IMR-90 (cell line): ENCODE measurements around the gene ZSCAN32. TPM values are rescaled to one million over a fixed set of nuclear protein-coding genes. Genes with fewer than 3 reads are reported as not detected.

Source experiments
- ATAC-seq: fragments of 200-7000 bp; cut with Tn5 transposase; 2 replicates; pipeline ENCODE4 v1.9.1; 2020; ENCODE audit warnings: low read depth, mild to moderate bottlenecking, moderate library complexity
- BruUV-seq: library from RNA; stranded (reverse); fragments of 400-500 nt; replicated peaks from 2 replicates; lab custom pipeline; 2021; lab: Mats Ljungman, UMichigan
- CTCF ChIA-PET: fragments of 300-600 bp; formaldehyde crosslinking; extraction: SDS; loops from one replicate; lab custom pipeline; 2021; ENCODE audit warnings: antibody characterized with exemption; lab: Yijun Ruan, JAX
- POLR2A ChIA-PET: fragments of 300-600 bp; sonication (Branson Sonifier 250); formaldehyde crosslinking; loops from one replicate; lab custom pipeline; 2022; ENCODE audit warnings: antibody characterized with exemption; ENCODE audit not compliant: unreplicated experiment; lab: Charles Lee
- DNase-seq: peaks from one replicate; pipeline ENCODE4 v3.0.0; 2013
- H2AFZ ChIP-seq: replicated peaks from 2 replicates; pipeline ENCODE3; 2013; ENCODE audit warnings: low read length, mild to moderate bottlenecking; ENCODE audit not compliant: poor library complexity
- H2AK5ac ChIP-seq: 2 replicates; pipeline ENCODE4 v1.6.1; 2013; ENCODE audit warnings: low read depth, low read length, inconsistent platforms
- H2AK9ac ChIP-seq: replicated peaks from 2 replicates; pipeline ENCODE3; 2013; ENCODE audit warnings: mild to moderate bottlenecking, low read depth, low read length, moderate library complexity; ENCODE audit not compliant: poor library complexity
- H2BK120ac ChIP-seq: 2 replicates; pipeline ENCODE4 v1.6.1; 2013; ENCODE audit warnings: low read depth, low read length, inconsistent platforms
- H2BK15ac ChIP-seq: 3 replicates; pipeline ENCODE4 v1.6.1; 2013; ENCODE audit warnings: low read depth, low read length, inconsistent platforms
- H2BK20ac ChIP-seq: 2 replicates; pipeline ENCODE4 v1.6.1; 2013; ENCODE audit warnings: low read depth, mild to moderate bottlenecking, inconsistent platforms, low read length, moderate library complexity
- H2BK5ac ChIP-seq: 2 replicates; pipeline ENCODE4 v1.6.1; 2013; ENCODE audit warnings: mild to moderate bottlenecking, low read depth, low read length, inconsistent platforms; ENCODE audit not compliant: poor library complexity, severe bottlenecking
- H3K14ac ChIP-seq: replicated peaks from 2 replicates; pipeline ENCODE4 v1.6.1; 2013; ENCODE audit warnings: low read depth, low read length, inconsistent platforms
- H3K18ac ChIP-seq: 2 replicates; pipeline ENCODE4 v1.6.1; 2013; ENCODE audit warnings: low read depth, low read length, control low read depth
- H3K23ac ChIP-seq: 2 replicates; pipeline ENCODE4 v1.6.1; 2013; ENCODE audit warnings: low read depth, low read length, inconsistent platforms
- H3K27ac ChIP-seq: 2 replicates; pipeline ENCODE4 v1.5.1; 2013; ENCODE audit warnings: mild to moderate bottlenecking, control low read depth, low read length; ENCODE audit not compliant: insufficient read depth
- H3K27me3 ChIP-seq: 2 replicates; pipeline ENCODE4 v1.6.1; 2013; ENCODE audit warnings: low read length; ENCODE audit not compliant: control insufficient read depth, insufficient read depth
- H3K36me3 ChIP-seq: 2 replicates; pipeline ENCODE4 v1.6.1; 2013; ENCODE audit warnings: low read length, mixed read lengths; ENCODE audit not compliant: control insufficient read depth, insufficient read depth
- H3K4ac ChIP-seq: 2 replicates; pipeline ENCODE4 v1.6.1; 2013; ENCODE audit warnings: low read depth, low read length, inconsistent platforms
- H3K4me1 ChIP-seq: 2 replicates; pipeline ENCODE4 v1.6.1; 2013; ENCODE audit warnings: low read length, mixed read lengths; ENCODE audit not compliant: control insufficient read depth, insufficient read depth
- H3K4me2 ChIP-seq: 2 replicates; pipeline ENCODE4 v1.6.1; 2013; ENCODE audit warnings: low read depth, mild to moderate bottlenecking, control low read depth, low read length, moderate library complexity
- H3K4me3 ChIP-seq: 2 replicates; pipeline ENCODE4 v1.5.1; 2013; ENCODE audit warnings: low read depth, mild to moderate bottlenecking, control low read depth, low read length, moderate library complexity; ENCODE audit not compliant: insufficient read depth
- H3K56ac ChIP-seq: 2 replicates; pipeline ENCODE4 v1.6.1; 2013; ENCODE audit warnings: low read length, inconsistent platforms; ENCODE audit not compliant: insufficient read depth; ENCODE audit errors: extremely low read depth
- H3K79me1 ChIP-seq, 2 experiments: 2 replicates each; pipeline ENCODE4 v1.6.1; 2013; ENCODE audit warnings: low read length in 2 of 2, inconsistent platforms in 1 of 2, low read depth in 1 of 2
- H3K9ac ChIP-seq: 2 replicates; pipeline ENCODE4 v1.6.1; 2013; ENCODE audit warnings: low read depth, low read length, control low read depth
- H3K9me1 ChIP-seq: 2 replicates; pipeline ENCODE4 v1.6.1; 2013; ENCODE audit warnings: low read length, inconsistent platforms; ENCODE audit not compliant: insufficient read depth
- H3K9me3 ChIP-seq: 2 replicates; pipeline ENCODE4 v1.6.1; 2013; ENCODE audit warnings: low read length; ENCODE audit not compliant: control insufficient read depth, insufficient read depth
- H4K20me1 ChIP-seq: 2 replicates; pipeline ENCODE4 v1.6.1; 2013; ENCODE audit warnings: low read length, inconsistent platforms; ENCODE audit not compliant: insufficient read depth
- H4K5ac ChIP-seq: 2 replicates; pipeline ENCODE4 v1.6.1; 2013; ENCODE audit warnings: mild to moderate bottlenecking, low read depth, low read length, control low read depth
- H4K8ac ChIP-seq, 2 experiments: 2 replicates each; pipeline ENCODE4 v1.6.1; 2013; ENCODE audit warnings: low read depth in 2 of 2, low read length in 2 of 2, control low read depth in 1 of 2, inconsistent platforms in 1 of 2
- H4K91ac ChIP-seq: 2 replicates; pipeline ENCODE4 v1.6.1; 2013; ENCODE audit warnings: low read depth, low read length, inconsistent platforms; ENCODE audit not compliant: insufficient read depth
- CHD1 ChIP-seq: IDR thresholded peaks from 2 replicates; pipeline ENCODE4 v1.6.1; 2012; ENCODE audit warnings: low read depth, low read length, improper control_type of control experiment
- WGBS, 2 experiments: methylation state at CpG; one replicate each; pipeline versions ENCODE4 v1.1.5 to v1.1.7; 2013; ENCODE audit warnings: missing lambda C conversion rate in 2 of 2; ENCODE audit not compliant: insufficient read length in 1 of 2; ENCODE audit errors: extremely low coverage in 2 of 2; 5-methylcytosine and 5-hydroxymethylcytosine counted together
- dilution Hi-C: fragments of 300-500 bp; cut with HindIII; formaldehyde crosslinking; loops from one replicate; pipeline ENCODE4 v1.14.3; 2018; ENCODE audit warnings: low sequenced_read_pairs; ENCODE audit not compliant: unreplicated experiment
- in situ Hi-C: fragments of 300-500 bp; cut with MboI; formaldehyde crosslinking; loops from 3 replicates; pipeline ENCODE4 v1.14.3; 2019; ENCODE audit warnings: low sequenced_read_pairs, inconsistent platforms, mixed read lengths
- intact Hi-C: fragments of 100-400 bp; cut with micrococcal nuclease; formaldehyde crosslinking; loops from 2 replicates; pipeline ENCODE4 v1.10.0; 2022
- polyA plus RNA-seq, 3 experiments: library from polyadenylated mRNA; depleted of rRNA; stranded (reverse); fragments of >200 nt; gene quantifications; 2 replicates each; pipeline ENCODE4 v1.2.3, GENCODE V29; 2012; ENCODE audit warnings: low replicate concordance in 1 of 3
- total RNA-seq: library from RNA; depleted of rRNA; stranded (reverse); fragments of >200 nt; gene quantifications from 2 replicates; pipeline ENCODE4 v1.2.3, GENCODE V29; 2012

Gene ZSCAN32
- total and polyA plus RNA-seq, 2 of the 4 experiments (the other 2 are of a cell fraction), result 13.0 to 16.5 TPM

DNA sequence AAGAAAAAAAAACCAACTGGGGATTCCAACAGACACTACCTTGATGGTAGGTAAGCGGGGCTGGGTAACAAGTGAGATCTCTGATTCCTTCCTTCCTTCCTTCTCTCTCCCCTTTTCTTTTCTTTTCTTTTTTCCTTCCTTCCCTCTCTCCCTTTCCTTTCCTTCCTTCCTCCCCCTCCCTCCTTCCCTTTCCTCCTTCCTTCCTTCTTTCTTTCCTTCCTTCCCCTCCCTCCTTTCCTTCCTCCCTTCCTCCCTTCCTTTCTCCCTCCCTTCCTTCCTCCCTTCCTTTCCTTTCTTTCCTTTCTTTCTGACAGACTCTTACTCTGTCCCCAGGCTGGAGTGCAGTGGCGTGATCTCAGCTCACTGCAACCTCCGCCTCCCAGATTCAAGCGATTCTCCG, 25.1 kb downstream of the ZSCAN32 start:
- H3K56ac ChIP-seq, result no peak overlapping the region
- H3K27ac ChIP-seq, result no peak overlapping the region
- H4K91ac ChIP-seq, result no peak overlapping the region
- H2BK5ac ChIP-seq, result no peak overlapping the region
- H3K9me1 ChIP-seq, result no peaks in the 10 kb centered on the region
- no TSS peak for BruUV-seq
- H3K14ac ChIP-seq, result no peak overlapping the region
- ChIA-PET CTCF (no interaction called here), POLR2A (no interaction called here)
- no peak overlapping the region for H2AK5ac ChIP-seq
- intact Hi-C loops, result no loop called here
- H3K36me3 ChIP-seq, result peaks cover 5% of the 10 kb centered on the region
- H4K8ac ChIP-seq, result no peak overlapping the region
- no peaks in the 10 kb centered on the region for H3K27me3 ChIP-seq
- H3K18ac ChIP-seq, result no peak overlapping the region
- no peaks in the 10 kb centered on the region for H3K4me1 ChIP-seq
- H3K23ac ChIP-seq, result no peak overlapping the region
- peaks cover 0 to 8% of the 10 kb centered on the region in 2 experiments; a peak in 3 of 4 replicates for H3K79me1 ChIP-seq
- H2BK20ac ChIP-seq, result no peak overlapping the region
- H3K4me3 ChIP-seq, result no peak overlapping the region
- no peak overlapping the region for H3K4ac ChIP-seq
- no peak for ATAC-seq
- no peak overlapping the region for H3K4me2 ChIP-seq
- no peak overlapping the region for H2AK9ac ChIP-seq
- peaks cover 50% of the 10 kb centered on the region for H3K9me3 ChIP-seq
- H3K9ac ChIP-seq, result no peak overlapping the region
- H4K5ac ChIP-seq, result no peak overlapping the region
- dilution Hi-C loops, result no loop called here
- WGBS, 2 experiments, result 95% methylated on average over 4 of the region's 5 CpGs; no CpG with 5 or more reads in 1 of the 2 experiments
- no peaks in the 10 kb centered on the region for H4K20me1 ChIP-seq
- no peak for TF ChIP-seq CHD1
- no peak overlapping the region for H2AFZ ChIP-seq
- no peak for DNase-seq
- H2BK120ac ChIP-seq, result no peak overlapping the region
- H2BK15ac ChIP-seq, result no peak overlapping the region
- in situ Hi-C loops, result no loop called here
